GM18519 (cell line): ENCODE measurements around the gene CACNA1G.

ENCODE experiments used
- ATAC-seq: cut with Tn5 transposase; IDR thresholded peaks from one replicate; pipeline ENCODE4 v1.9.1; 2021; ENCODE audit warnings: mild to moderate bottlenecking, moderate library complexity; ENCODE audit not compliant: unreplicated experiment, low FRiP score

CACNA1G gene

GRCh38 chr17:50560185-50560824 is at the start of gene CACNA1G:
CACNA1G (plus strand) TSS chr17:50560715; CDS start chr17:50561460, 745 bp downstream.
- peak; percentile 62 for ATAC-seq

GRCh38 chr17:50511058-50511457 is 49.5 kb upstream of the CACNA1G start:
- ATAC-seq = peak; percentile 66

GRCh38 chr17:50513495-50513894 is 47.0 kb upstream of the CACNA1G start:
- no peak for ATAC-seq

- ATAC-seq = no peak
These were observed 46.1 kb upstream of the CACNA1G start for GRCh38 chr17:50514388-50514787.

GRCh38 chr17:50514936-50515702 is 45.4 kb upstream of the CACNA1G start:
- no peak for ATAC-seq

- no peak for ATAC-seq
These were observed 43.5 kb upstream of the CACNA1G start for GRCh38 chr17:50517011-50517410.

GRCh38 chr17:50517504-50518383 is 42.8 kb upstream of the CACNA1G start:
- ATAC-seq = no peak

GRCh38 chr17:50518384-50519023 is 42.0 kb upstream of the CACNA1G start:
- no peak for ATAC-seq

- ATAC-seq = no peak
These were observed 41.2 kb upstream of the CACNA1G start for GRCh38 chr17:50519141-50519834.

- ATAC-seq = no peak
These were observed 40.0 kb upstream of the CACNA1G start for GRCh38 chr17:50520483-50520882.

- ATAC-seq = no peak
These were observed 39.0 kb upstream of the CACNA1G start for GRCh38 chr17:50521514-50521913.

GRCh38 chr17:50522766-50523165 is 37.7 kb upstream of the CACNA1G start:
- ATAC-seq = no peak

GRCh38 chr17:50523208-50523607 is 37.3 kb upstream of the CACNA1G start:
- ATAC-seq = no peak

GRCh38 chr17:50524838-50525237 is 35.7 kb upstream of the CACNA1G start:
- ATAC-seq = no peak

GRCh38 chr17:50527155-50527762 is 33.3 kb upstream of the CACNA1G start:
- ATAC-seq = no peak

- ATAC-seq = no peak
These were observed 32.5 kb upstream of the CACNA1G start for GRCh38 chr17:50527949-50528474.

- no peak for ATAC-seq
These were observed 30.7 kb upstream of the CACNA1G start for GRCh38 chr17:50529849-50530248.

- ATAC-seq = no peak
These were observed 29.0 kb upstream of the CACNA1G start for GRCh38 chr17:50531428-50532025.

GRCh38 chr17:50532452-50533024 is 28.0 kb upstream of the CACNA1G start, which contains the start of gene EPN3:
EPN3 (plus strand) TSS chr17:50532735; CDS start chr17:50536557, 3,822 bp downstream.
- ATAC-seq = no peak
